ENCODE results near the gene ZNF33B. TPM values are rescaled to one million over a fixed set of nuclear protein-coding genes. Genes with fewer than 3 reads are reported as not detected.

Gene ZNF33B
- polyA plus RNA-seq, 3 donors = 3.2 to 7.5 (median 3.8) TPM

DNA sequence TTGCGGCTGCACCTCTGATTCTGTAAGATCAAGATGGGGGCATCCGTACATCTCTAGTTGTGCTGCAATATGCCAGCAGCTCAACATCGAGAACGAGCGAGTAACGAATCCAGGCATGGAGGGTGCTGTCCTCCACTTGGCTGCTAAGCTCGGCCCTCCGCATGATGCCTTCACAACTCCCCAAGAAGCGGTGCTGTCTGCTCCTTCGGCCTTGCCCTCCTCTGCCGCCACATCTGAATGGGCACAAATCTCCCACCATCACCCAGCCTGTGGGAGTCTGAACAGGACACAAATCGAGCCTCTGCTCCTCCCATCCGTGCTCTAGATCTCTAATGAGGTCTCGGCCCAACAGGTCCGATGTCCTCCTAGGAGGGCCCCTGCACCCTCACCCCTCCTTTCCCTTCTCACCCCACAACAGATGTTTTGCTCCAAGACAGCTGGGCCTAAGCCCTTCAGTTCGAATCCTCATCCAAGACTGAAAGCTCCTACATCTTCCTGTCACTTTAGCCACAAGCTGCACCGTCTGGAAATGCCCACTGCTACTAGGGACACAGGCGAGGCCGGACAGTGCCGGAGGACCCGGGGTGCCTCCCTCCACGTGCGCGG is 86.7 kb downstream of the ZNF33B start:
- TF ChIP-seq, protein P1, sequence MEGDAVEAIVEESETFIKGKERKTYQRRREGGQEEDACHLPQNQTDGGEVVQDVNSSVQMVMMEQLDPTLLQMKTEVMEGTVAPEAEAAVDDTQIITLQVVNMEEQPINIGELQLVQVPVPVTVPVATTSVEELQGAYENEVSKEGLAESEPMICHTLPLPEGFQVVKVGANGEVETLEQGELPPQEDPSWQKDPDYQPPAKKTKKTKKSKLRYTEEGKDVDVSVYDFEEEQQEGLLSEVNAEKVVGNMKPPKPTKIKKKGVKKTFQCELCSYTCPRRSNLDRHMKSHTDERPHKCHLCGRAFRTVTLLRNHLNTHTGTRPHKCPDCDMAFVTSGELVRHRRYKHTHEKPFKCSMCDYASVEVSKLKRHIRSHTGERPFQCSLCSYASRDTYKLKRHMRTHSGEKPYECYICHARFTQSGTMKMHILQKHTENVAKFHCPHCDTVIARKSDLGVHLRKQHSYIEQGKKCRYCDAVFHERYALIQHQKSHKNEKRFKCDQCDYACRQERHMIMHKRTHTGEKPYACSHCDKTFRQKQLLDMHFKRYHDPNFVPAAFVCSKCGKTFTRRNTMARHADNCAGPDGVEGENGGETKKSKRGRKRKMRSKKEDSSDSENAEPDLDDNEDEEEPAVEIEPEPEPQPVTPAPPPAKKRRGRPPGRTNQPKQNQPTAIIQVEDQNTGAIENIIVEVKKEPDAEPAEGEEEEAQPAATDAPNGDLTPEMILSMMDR (IDR thresholded peaks at IDR 0.05) = no peak
- H3K79me2 ChIP-seq (ENCODE audit: insufficient read depth, low read length) = peaks cover 7% of the 10 kb centered on the region
- peaks cover 31% of the 10 kb centered on the region for H3K4me1 Mint-ChIP-seq
- no peaks in the 10 kb centered on the region for H3K9me3 ChIP-seq (replicated peaks in 1 of 2; ENCODE audit: control insufficient read depth in 1 of 2, insufficient read depth in 1 of 2, low read length in 2 of 2)
- no peak for DNase-seq
- no peaks in the 10 kb centered on the region for H3K27me3 ChIP-seq (ENCODE audit: control insufficient read depth in 2 of 2, insufficient read depth in 2 of 2, low read length in 2 of 2)
- H3K4me1 ChIP-seq (ENCODE audit: control insufficient read depth in 1 of 2, insufficient read depth in 2 of 2, low read length in 2 of 2) = peaks cover 15 to 23% of the 10 kb centered on the region in 2 donors
- H3K27ac Mint-ChIP-seq = peak overlapping the region in 4 of 7 donors; percentile 81 to 90 (median 86)
- no peaks in the 10 kb centered on the region for H4K20me1 ChIP-seq (ENCODE audit: insufficient read depth, low read length)
- 66% methylated on average over 21 of the region's 24 CpGs for WGBS (ENCODE audit: insufficient coverage)
- peaks cover 4 to 6% (median 5%) of the 10 kb centered on the region in 3 donors for H3K27me3 Mint-ChIP-seq (ENCODE audit: low read depth in 3 of 3)
- peak overlapping the region; percentile 62 to 99 (median 88) for H3K4me3 ChIP-seq (replicated peaks in 1 of 3; ENCODE audit: low read depth in 2 of 3, low read length in 3 of 3)
- H3K4me3 Mint-ChIP-seq = peak overlapping the region; percentile 95 to 98
- no peak overlapping the region for H3K27ac ChIP-seq (ENCODE audit: low read depth in 1 of 2, low read length in 2 of 2)
- H3K9ac ChIP-seq (ENCODE audit: insufficient read depth, low read length, poor library complexity, severe bottlenecking) = peak overlapping the region; percentile 78
- intact Hi-C loops (cut with micrococcal nuclease) = loop anchor here (10.0 kb wide), 2 partner anchors 233 to 1093 kb away; partner anchors contain the start of genes ZNF32 (in 2 of the 2) and BMS1 (in 1 of the 2)
- peak overlapping the region; percentile 90 for H3K4me2 ChIP-seq (replicated peaks; ENCODE audit: extremely low read depth, low read length, poor library complexity, severe bottlenecking)
- H2AFZ ChIP-seq (ENCODE audit: insufficient read depth, low read depth, low read length, poor library complexity, severe bottlenecking) = peak overlapping the region; percentile 100
- peaks cover 0 to 4% (median 2%) of the 10 kb centered on the region in 7 donors for H3K9me3 Mint-ChIP-seq
- H3K36me3 ChIP-seq (replicated peaks in 1 of 2; ENCODE audit: control insufficient read depth in 1 of 2, insufficient read depth in 2 of 2, low read length in 2 of 2) = peaks cover 0 to 9% of the 10 kb centered on the region in 2 donors
- peaks cover 26 to 27% of the 10 kb centered on the region in 2 donors for H3K36me3 Mint-ChIP-seq

DNA sequence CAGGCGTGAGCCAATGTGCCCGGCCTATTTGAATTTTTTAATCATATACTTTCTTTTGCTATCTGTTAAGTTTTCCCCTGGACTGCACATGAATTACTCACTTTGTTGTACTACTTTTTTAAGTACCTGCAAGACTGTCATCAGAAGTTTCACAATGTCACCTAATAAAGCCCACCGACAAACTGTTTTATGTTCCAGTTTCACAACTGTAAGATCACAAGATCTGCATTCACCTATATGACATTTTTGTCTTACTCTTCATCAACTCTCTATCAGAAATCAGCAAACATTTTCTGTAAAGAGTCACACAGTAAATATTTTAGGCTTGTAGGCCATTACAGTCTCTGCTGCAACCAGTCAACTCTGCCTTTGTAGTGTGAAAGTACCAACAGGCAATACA is 88.5 kb downstream of the ZNF33B start:
- peaks cover 4 to 9% of the 10 kb centered on the region in 2 donors for H3K9me3 ChIP-seq (replicated peaks in 1 of 2; ENCODE audit: control insufficient read depth in 1 of 2, insufficient read depth in 1 of 2, low read length in 2 of 2)
- H3K4me2 ChIP-seq (replicated peaks; ENCODE audit: extremely low read depth, low read length, poor library complexity, severe bottlenecking) = no peak overlapping the region
- H4K20me1 ChIP-seq (ENCODE audit: insufficient read depth, low read length) = no peaks in the 10 kb centered on the region
- intact Hi-C loops (cut with micrococcal nuclease) = loop anchor here (10.0 kb wide), 2 partner anchors 235 to 1095 kb away; partner anchors contain the start of genes ZNF32 (in 2 of the 2) and BMS1 (in 1 of the 2)
- TF ChIP-seq, protein P1 (IDR thresholded peaks at IDR 0.05) = no peak
- no peak overlapping the region for H3K27ac Mint-ChIP-seq
- WGBS (ENCODE audit: insufficient coverage) = 100% methylated on average over 1 of the region's 3 CpGs
- peaks cover 7% of the 10 kb centered on the region for H3K79me2 ChIP-seq (ENCODE audit: insufficient read depth, low read length)
- no peak overlapping the region for H3K4me3 ChIP-seq (replicated peaks in 1 of 3; ENCODE audit: low read depth in 2 of 3, low read length in 3 of 3)
- H3K36me3 Mint-ChIP-seq = peaks cover 28 to 33% of the 10 kb centered on the region in 2 donors
- DNase-seq = no peak
- peaks cover 31% of the 10 kb centered on the region for H3K4me1 Mint-ChIP-seq
- peaks cover 0 to 9% of the 10 kb centered on the region in 2 donors for H3K36me3 ChIP-seq (replicated peaks in 1 of 2; ENCODE audit: control insufficient read depth in 1 of 2, insufficient read depth in 2 of 2, low read length in 2 of 2)
- peaks cover 0 to 6% (median 3%) of the 10 kb centered on the region in 3 donors for H3K27me3 Mint-ChIP-seq (ENCODE audit: low read depth in 3 of 3)
- H3K27ac ChIP-seq (ENCODE audit: low read depth in 1 of 2, low read length in 2 of 2) = no peak overlapping the region
- no peaks in the 10 kb centered on the region for H3K27me3 ChIP-seq (ENCODE audit: control insufficient read depth in 2 of 2, insufficient read depth in 2 of 2, low read length in 2 of 2)
- H3K9ac ChIP-seq (ENCODE audit: insufficient read depth, low read length, poor library complexity, severe bottlenecking) = no peak overlapping the region
- H3K4me1 ChIP-seq (ENCODE audit: control insufficient read depth in 1 of 2, insufficient read depth in 2 of 2, low read length in 2 of 2) = peaks cover 15 to 23% of the 10 kb centered on the region in 2 donors
- no peak overlapping the region for H2AFZ ChIP-seq (ENCODE audit: insufficient read depth, low read depth, low read length, poor library complexity, severe bottlenecking)
- no peak overlapping the region for H3K4me3 Mint-ChIP-seq
- peaks cover 2 to 13% (median 8%) of the 10 kb centered on the region in 7 donors for H3K9me3 Mint-ChIP-seq

Measured in CD14-positive monocyte (primary cell).